ENCODE results near the gene ZFYVE19.

DNA sequence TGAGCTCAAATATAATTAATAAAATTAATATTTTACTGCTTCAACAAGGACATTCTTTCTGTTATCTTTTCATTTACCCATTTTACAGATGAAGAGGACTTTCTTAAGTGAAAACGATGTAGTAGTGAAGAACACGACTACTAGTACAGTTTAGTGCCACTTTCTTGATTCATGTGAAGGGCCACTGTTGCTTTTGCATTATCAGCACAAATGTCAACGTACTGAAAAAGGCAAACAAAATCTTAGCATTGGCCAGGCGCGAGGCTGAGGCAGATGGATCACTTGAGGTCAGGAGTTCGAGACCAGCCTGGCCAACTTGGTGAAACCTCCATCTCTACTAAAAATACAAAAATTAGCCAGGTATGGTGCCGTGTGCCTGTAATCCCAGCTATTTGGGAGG is 12.2 kb downstream of the ZFYVE19 start:
- no peak for TF ChIP-seq POLR2A (IDR thresholded peaks at IDR 0.05)
- TF ChIP-seq, protein P1, sequence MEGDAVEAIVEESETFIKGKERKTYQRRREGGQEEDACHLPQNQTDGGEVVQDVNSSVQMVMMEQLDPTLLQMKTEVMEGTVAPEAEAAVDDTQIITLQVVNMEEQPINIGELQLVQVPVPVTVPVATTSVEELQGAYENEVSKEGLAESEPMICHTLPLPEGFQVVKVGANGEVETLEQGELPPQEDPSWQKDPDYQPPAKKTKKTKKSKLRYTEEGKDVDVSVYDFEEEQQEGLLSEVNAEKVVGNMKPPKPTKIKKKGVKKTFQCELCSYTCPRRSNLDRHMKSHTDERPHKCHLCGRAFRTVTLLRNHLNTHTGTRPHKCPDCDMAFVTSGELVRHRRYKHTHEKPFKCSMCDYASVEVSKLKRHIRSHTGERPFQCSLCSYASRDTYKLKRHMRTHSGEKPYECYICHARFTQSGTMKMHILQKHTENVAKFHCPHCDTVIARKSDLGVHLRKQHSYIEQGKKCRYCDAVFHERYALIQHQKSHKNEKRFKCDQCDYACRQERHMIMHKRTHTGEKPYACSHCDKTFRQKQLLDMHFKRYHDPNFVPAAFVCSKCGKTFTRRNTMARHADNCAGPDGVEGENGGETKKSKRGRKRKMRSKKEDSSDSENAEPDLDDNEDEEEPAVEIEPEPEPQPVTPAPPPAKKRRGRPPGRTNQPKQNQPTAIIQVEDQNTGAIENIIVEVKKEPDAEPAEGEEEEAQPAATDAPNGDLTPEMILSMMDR (IDR thresholded peaks at IDR 0.05), result no peak
